ENCODE data around the gene MRPL58. TPM values are rescaled to one million over a fixed set of nuclear protein-coding genes. Genes with fewer than 3 reads are reported as not detected.
A peak's percentile ranks its signal among the peaks of the same experiment; 100 is the strongest.

Gene MRPL58
- total RNA-seq, 1 donor: 23.5 TPM

- H3K4me1 ChIP-seq (ENCODE audit: insufficient read depth, low read length): peaks cover 30% of the 10 kb centered on the region
- no peak overlapping the region for H3K4me3 ChIP-seq (ENCODE audit: insufficient read depth, low read length)
- H3K27me3 ChIP-seq (ENCODE audit: insufficient read depth, low read length): no peaks in the 10 kb centered on the region
- H3K79me2 ChIP-seq (ENCODE audit: insufficient read depth, low read length): peaks cover 45% of the 10 kb centered on the region
- no peak overlapping the region for H3K4me2 ChIP-seq (ENCODE audit: insufficient read depth, low read length)
- no peak overlapping the region for H2AFZ ChIP-seq (ENCODE audit: low read length)
- H4K20me1 ChIP-seq (ENCODE audit: insufficient read depth, low read length): peaks cover 10% of the 10 kb centered on the region
- DNase-seq (ENCODE audit: insufficient read length, low spot score, missing footprints): no peak
- no peaks in the 10 kb centered on the region for H3K9me3 ChIP-seq (ENCODE audit: low read depth, low read length)
- no peak for TF ChIP-seq CTCF (IDR thresholded peaks at IDR 0.05; ENCODE audit: extremely low read depth, low read depth, low read length)
- peak overlapping the region; percentile 17 for H3K27ac ChIP-seq (ENCODE audit: low read depth, low read length)
- peaks cover 3% of the 10 kb centered on the region for H3K36me3 ChIP-seq (ENCODE audit: insufficient read depth, low read length)
These were observed 16.6 kb upstream of the MRPL58 start for GRCh38 chr17:74995847-74996246.

- peaks cover 24% of the 10 kb centered on the region for H3K79me2 ChIP-seq (ENCODE audit: insufficient read depth, low read length)
- H2AFZ ChIP-seq (ENCODE audit: low read length): no peak overlapping the region
- H3K9me3 ChIP-seq (ENCODE audit: low read depth, low read length): no peaks in the 10 kb centered on the region
- H3K4me2 ChIP-seq (ENCODE audit: insufficient read depth, low read length): no peak overlapping the region
- no peak for DNase-seq (ENCODE audit: insufficient read length, low spot score, missing footprints)
- no peaks in the 10 kb centered on the region for H3K27me3 ChIP-seq (ENCODE audit: insufficient read depth, low read length)
- no peak overlapping the region for H3K4me3 ChIP-seq (ENCODE audit: insufficient read depth, low read length)
- H4K20me1 ChIP-seq (ENCODE audit: insufficient read depth, low read length): peaks cover 7% of the 10 kb centered on the region
- H3K4me1 ChIP-seq (ENCODE audit: insufficient read depth, low read length): peaks cover 18% of the 10 kb centered on the region
- H3K36me3 ChIP-seq (ENCODE audit: insufficient read depth, low read length): peaks cover 21% of the 10 kb centered on the region
- no peak for TF ChIP-seq CTCF (IDR thresholded peaks at IDR 0.05; ENCODE audit: extremely low read depth, low read depth, low read length)
- H3K27ac ChIP-seq (ENCODE audit: low read depth, low read length): no peak overlapping the region
These were observed 13.7 kb upstream of the MRPL58 start for GRCh38 chr17:74998783-74999182.

- Histone ChIP-seq H3K4me3 (ENCODE audit: insufficient read depth, low read length) (no peak overlapping the region), H3K4me1 (ENCODE audit: insufficient read depth, low read length) (peaks cover 11% of the 10 kb centered on the region), H3K27ac (ENCODE audit: low read depth, low read length) (no peak overlapping the region), H3K36me3 (ENCODE audit: insufficient read depth, low read length) (peaks cover 24% of the 10 kb centered on the region), H4K20me1 (ENCODE audit: insufficient read depth, low read length) (peaks cover 7% of the 10 kb centered on the region), H2AFZ (ENCODE audit: low read length) (no peak overlapping the region), H3K79me2 (ENCODE audit: insufficient read depth, low read length) (peaks cover 19% of the 10 kb centered on the region), H3K27me3 (ENCODE audit: insufficient read depth, low read length) (no peaks in the 10 kb centered on the region), H3K9me3 (ENCODE audit: low read depth, low read length) (no peaks in the 10 kb centered on the region), H3K4me2 (ENCODE audit: insufficient read depth, low read length) (no peak overlapping the region)
- no peak for DNase-seq (ENCODE audit: insufficient read length, low spot score, missing footprints)
- TF ChIP-seq CTCF (IDR thresholded peaks at IDR 0.05; ENCODE audit: extremely low read depth, low read depth, low read length): no peak
These were observed 12.9 kb upstream of the MRPL58 start for GRCh38 chr17:74999523-74999922.

DNA sequence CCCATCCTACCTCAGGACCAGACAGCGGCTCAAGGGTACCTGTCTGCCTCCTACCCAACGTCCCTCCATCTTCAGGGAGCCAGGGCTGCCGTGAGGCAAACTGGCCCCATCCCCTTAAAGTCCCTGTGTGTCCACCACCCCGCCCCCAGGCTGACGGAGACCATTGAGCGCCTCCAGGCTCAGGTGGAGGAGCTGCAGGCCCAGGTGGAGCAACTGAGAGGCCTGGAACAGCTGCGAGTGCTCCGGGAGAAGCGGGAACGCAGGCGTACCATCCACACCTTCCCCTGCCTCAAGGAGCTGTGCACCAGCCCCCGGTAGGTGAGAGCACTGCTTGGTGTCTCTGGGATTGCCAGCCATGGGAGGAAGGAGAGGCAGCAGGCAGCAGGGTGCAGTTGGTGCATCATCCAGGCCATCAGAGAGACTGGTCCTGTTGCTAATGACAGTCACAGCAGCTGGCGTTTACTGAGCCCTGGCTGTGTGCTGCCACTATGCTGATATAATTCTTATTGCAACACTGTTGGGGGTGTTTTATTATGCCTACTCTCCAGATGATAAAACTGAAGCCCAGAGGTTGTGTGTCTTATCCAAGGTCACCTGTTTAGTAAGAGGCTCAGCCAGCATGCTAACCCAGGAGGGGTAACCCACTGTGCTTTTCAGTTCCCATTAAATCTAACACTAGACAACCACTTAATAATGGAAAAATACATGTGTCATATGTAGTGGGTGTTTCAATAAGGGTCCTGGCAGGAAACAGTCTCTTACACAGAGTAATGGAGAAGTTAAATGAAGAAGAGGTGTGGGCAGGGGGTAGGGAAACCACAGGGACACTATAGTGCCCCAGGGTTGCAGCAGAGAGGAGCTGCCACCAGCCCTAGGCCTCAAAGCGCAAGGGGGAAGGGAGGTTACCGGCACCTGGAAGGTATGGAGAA lies 10.3 kb upstream of the MRPL58 start:
- Histone ChIP-seq H3K27ac (ENCODE audit: low read depth, low read length) (no peak overlapping the region), H3K4me3 (ENCODE audit: insufficient read depth, low read length) (no peak overlapping the region), H3K27me3 (ENCODE audit: insufficient read depth, low read length) (no peaks in the 10 kb centered on the region), H4K20me1 (ENCODE audit: insufficient read depth, low read length) (peaks cover 4% of the 10 kb centered on the region), H2AFZ (ENCODE audit: low read length) (no peak overlapping the region), H3K4me2 (ENCODE audit: insufficient read depth, low read length) (no peak overlapping the region), H3K4me1 (ENCODE audit: insufficient read depth, low read length) (no peaks in the 10 kb centered on the region), H3K79me2 (ENCODE audit: insufficient read depth, low read length) (peaks cover 11% of the 10 kb centered on the region), H3K36me3 (ENCODE audit: insufficient read depth, low read length) (peaks cover 27% of the 10 kb centered on the region), H3K9me3 (ENCODE audit: low read depth, low read length) (no peaks in the 10 kb centered on the region)
- DNase-seq (ENCODE audit: insufficient read length, low spot score, missing footprints): no peak
- TF ChIP-seq CTCF (IDR thresholded peaks at IDR 0.05; ENCODE audit: extremely low read depth, low read depth, low read length): no peak

Measured in osteoblast (primary cell).